22Rv1 (cell line): Measurements from ENCODE around the gene NBEAL1.
"Not testable (repeated sequence)": the region's sequence is repeated elsewhere in the genome, so short reads cannot be mapped to it uniquely, and the experiment has no call there.

Source experiments
- H3K27ac ChIP-seq: fragments of 450-650 bp; 2 replicates; pipeline ENCODE4 v1.5.1; 2017
- CTCF ChIP-seq: fragments of 450-650 bp; IDR thresholded peaks from 2 replicates; pipeline ENCODE4 v1.5.1; 2017; ENCODE audit warnings: mild to moderate bottlenecking
- ZFX ChIP-seq: fragments of 450-650 bp; IDR thresholded peaks from 2 replicates; pipeline ENCODE4 v1.6.1; 2017; ENCODE audit warnings: antibody characterized with exemption, borderline replicate concordance

Gene NBEAL1

GRCh38 chr2:203097735-203098134 is 83.1 kb downstream of the NBEAL1 start:
- TF ChIP-seq ZFX (no peak), CTCF (peak; percentile 28)

GRCh38 chr2:203102357-203102756 is 87.7 kb downstream of the NBEAL1 start:
- H3K27ac ChIP-seq: not testable (repeated sequence)

More at GRCh38 chr2:203097735-203098134, 83.1 kb downstream of the NBEAL1 start:
- H3K27ac ChIP-seq: no peak overlapping the region

- no peak overlapping the region for H3K27ac ChIP-seq
- TF ChIP-seq CTCF (no peak), ZFX (no peak)
Observed at GRCh38 chr2:203104273-203104672, 89.6 kb downstream of the NBEAL1 start.

- H3K27ac ChIP-seq: no peak overlapping the region
- TF ChIP-seq CTCF (no peak), ZFX (no peak)
Observed at GRCh38 chr2:203105996-203106395, 91.3 kb downstream of the NBEAL1 start.

- H3K27ac ChIP-seq: not testable (repeated sequence)
Observed at GRCh38 chr2:203110496-203110895, 95.8 kb downstream of the NBEAL1 start.

- no peak overlapping the region for H3K27ac ChIP-seq
- TF ChIP-seq ZFX (no peak), CTCF (no peak)
Observed at GRCh38 chr2:203112342-203112741, 97.7 kb downstream of the NBEAL1 start.

- H3K27ac ChIP-seq: not testable (repeated sequence)
Observed at GRCh38 chr2:203115201-203115700, 100.6 kb downstream of the NBEAL1 start.

- H3K27ac ChIP-seq: no peak overlapping the region
- no peak for TF ChIP-seq ZFX
- peak; percentile 35 for TF ChIP-seq CTCF
Observed at GRCh38 chr2:203122317-203122986, 107.8 kb downstream of the NBEAL1 start.

- TF ChIP-seq ZFX (no peak), CTCF (no peak)
- no peak overlapping the region for H3K27ac ChIP-seq
Observed at GRCh38 chr2:203126996-203127395, 112.3 kb downstream of the NBEAL1 start.
